Thymus (tissue), 11 donors: Measurements from ENCODE around the gene BUD23. TPM values are rescaled to one million over a fixed set of nuclear protein-coding genes. Genes with fewer than 3 reads are reported as not detected.
"Not testable (repeated sequence)": the region's sequence is repeated elsewhere in the genome, so short reads cannot be mapped to it uniquely, and the experiment has no call there.

Source experiments
- DNase-seq, 9 donors: peaks; one replicate each; pipeline ENCODE4 v3.0.0-alpha.2; 2013; ENCODE audit warnings: low spot score in 9 of 9, low read depth in 6 of 9, missing footprints in 1 of 9
- H3K27ac ChIP-seq, 2 donors: one replicate each; pipeline ENCODE4 v1.5.1; 2013; ENCODE audit warnings: control low read depth in 1 of 2, low read depth in 1 of 2, low read length in 1 of 2, mild to moderate bottlenecking in 1 of 2, moderate library complexity in 1 of 2
- H3K27me3 ChIP-seq, 2 donors: one replicate each; pipeline ENCODE4 v1.5.1; 2013; ENCODE audit warnings: low read length in 1 of 2; ENCODE audit not compliant: control insufficient read depth in 2 of 2, insufficient read depth in 1 of 2
- H3K36me3 ChIP-seq, 2 donors: one replicate each; pipeline ENCODE4 v1.5.1; 2013; ENCODE audit warnings: low read length in 1 of 2, mild to moderate bottlenecking in 1 of 2, moderate library complexity in 1 of 2; ENCODE audit not compliant: control insufficient read depth in 2 of 2, insufficient read depth in 2 of 2
- H3K4me1 ChIP-seq, 2 donors: one replicate each; pipeline ENCODE4 v1.5.1; 2013; ENCODE audit warnings: low read length in 2 of 2; ENCODE audit not compliant: control insufficient read depth in 2 of 2, insufficient read depth in 2 of 2
- H3K4me3 ChIP-seq, 2 donors: one replicate each; pipeline ENCODE4 v1.5.1; 2013; ENCODE audit warnings: low read length in 2 of 2, control low read depth in 1 of 2, mild to moderate bottlenecking in 1 of 2
- H3K9me3 ChIP-seq, 2 donors: one replicate each; pipeline ENCODE4 v1.5.1; 2013; ENCODE audit warnings: low read length in 1 of 2, mild to moderate bottlenecking in 1 of 2; ENCODE audit not compliant: control insufficient read depth in 2 of 2, insufficient read depth in 1 of 2
- WGBS: extraction: QIAGEN DNeasy Blood & Tissue Kit; methylation state at CpG from one replicate; pipeline ENCODE4 v1.1.7; 2013; 5-methylcytosine and 5-hydroxymethylcytosine counted together
- polyA plus RNA-seq: library from polyadenylated mRNA; stranded (reverse); fragments of 200-250 nt; gene quantifications from one replicate; pipeline ENCODE4 v1.2.3, GENCODE V29; 2013
- total RNA-seq: library from RNA; stranded (reverse); fragments of 120-200 nt; gene quantifications from one replicate; pipeline ENCODE4 v1.2.4, GENCODE V29; 2013
- donor health status: healthy.

Gene BUD23
- total and polyA plus RNA-seq, 2 donors = 43.4 to 71.0 TPM

DNA sequence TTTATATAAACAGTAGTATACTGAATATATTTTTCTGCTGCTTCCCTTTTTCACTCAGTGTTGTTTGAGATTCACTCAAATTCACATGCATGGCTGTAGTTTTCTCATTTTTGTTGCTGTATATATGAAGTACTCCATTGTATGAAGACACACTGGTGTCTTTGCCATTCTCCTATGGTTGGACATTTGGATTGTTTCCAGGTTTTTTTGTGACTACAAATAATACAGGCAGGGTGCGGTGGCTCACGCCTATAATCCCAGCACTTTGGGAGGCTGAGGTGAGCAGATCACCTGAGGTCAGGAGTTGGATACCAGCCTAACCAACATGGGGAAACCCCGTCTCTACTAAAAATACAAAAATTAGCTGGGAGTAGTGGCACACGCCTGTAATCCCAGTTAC lies 22.8 kb upstream of the BUD23 start:
- not testable (repeated sequence) for H3K4me1 ChIP-seq, DNase-seq, H3K4me3 ChIP-seq, H3K36me3 ChIP-seq, H3K9me3 ChIP-seq, H3K27ac ChIP-seq
- WGBS = 77% methylated on average over 4 of the region's 4 CpGs
- peaks cover 0 to 17% of the 10 kb centered on the region in 2 donors for H3K27me3 ChIP-seq

DNA sequence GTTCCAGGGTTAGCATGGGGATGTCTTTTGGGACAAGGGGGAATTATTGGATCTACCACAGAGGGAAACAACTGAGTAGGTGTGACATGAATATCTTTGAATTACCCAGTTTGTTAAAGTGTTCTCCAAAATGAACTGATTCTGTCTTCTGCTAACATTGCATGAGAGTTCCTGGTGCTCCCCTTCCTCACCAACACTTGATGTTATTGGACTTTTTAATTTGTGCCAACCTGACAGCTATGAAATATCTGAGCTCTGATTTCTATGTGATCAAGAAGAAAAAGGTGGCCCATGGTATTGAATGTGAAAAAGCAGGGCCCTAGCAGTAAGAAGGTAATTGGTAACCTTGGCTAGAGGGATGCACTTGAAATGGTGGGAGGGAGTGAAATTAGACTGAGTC lies 20.4 kb upstream of the BUD23 start:
- Histone ChIP-seq H3K9me3 (peaks cover 0 to 1% of the 10 kb centered on the region in 2 donors), H3K27ac (no peak overlapping the region), H3K4me3 (no peak overlapping the region), H3K27me3 (peaks cover 9 to 35% of the 10 kb centered on the region in 2 donors), H3K36me3 (no peaks in the 10 kb centered on the region), H3K4me1 (peaks cover 0 to 4% of the 10 kb centered on the region in 2 donors)
- DNase-seq = no peak

DNA sequence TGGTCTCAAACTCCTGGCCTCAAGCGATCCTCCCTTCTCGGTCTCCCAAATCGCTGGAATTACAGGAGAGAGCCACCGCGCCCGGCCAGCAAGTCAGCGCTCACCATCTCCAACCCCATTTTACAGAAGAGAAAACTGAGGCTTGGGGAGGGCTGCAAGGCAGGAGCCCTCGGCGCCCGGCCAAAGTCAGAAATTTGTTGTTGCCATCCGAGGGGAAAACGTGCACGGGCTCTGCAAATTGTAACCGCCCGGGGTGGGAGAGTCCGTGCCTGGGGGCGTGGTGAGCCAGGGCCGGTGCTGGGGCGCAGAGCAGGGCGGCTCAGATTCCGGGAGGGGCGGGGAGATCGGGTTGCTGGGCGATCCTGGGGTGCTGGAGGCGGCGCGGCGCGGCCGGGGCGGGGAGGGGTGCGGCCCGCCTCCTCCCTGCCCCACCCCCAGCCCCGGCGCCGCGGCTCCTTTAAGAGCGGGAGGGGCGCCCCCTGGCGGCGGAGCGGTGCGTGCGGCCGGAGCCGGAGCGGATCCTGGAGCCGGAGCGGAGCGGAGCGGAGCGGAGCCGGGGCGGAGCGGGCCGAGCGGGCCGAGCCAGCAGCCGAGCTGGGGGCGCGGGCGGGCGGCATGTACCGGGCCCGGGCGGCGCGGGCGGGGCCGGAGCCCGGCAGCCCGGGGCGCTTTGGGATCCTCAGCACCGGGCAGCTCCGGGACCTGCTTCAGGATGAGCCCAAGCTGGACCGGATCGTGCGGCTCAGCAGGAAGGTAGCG lies 15.9 kb upstream of the BUD23 start, which contains the start of gene VPS37D:
Gene VPS37D, plus strand, starts transcription at position 488 of the 759 bp plus-strand sequence. Its CDS starts 128 bp downstream, at position 616.
- H3K9me3 ChIP-seq = peaks cover 0 to 1% of the 10 kb centered on the region in 2 donors
- peak within 1 kb of the TSS; percentile 32 to 83 for H3K4me3 ChIP-seq
- no peak within 1 kb of the TSS for H3K27ac ChIP-seq
- peaks cover 30 to 79% of the 10 kb centered on the region in 2 donors for H3K27me3 ChIP-seq
- DNase-seq = peak; percentile 26 to 93 (median 81)
- H3K36me3 ChIP-seq = no peaks in the 10 kb centered on the region
- peaks cover 0 to 9% of the 10 kb centered on the region in 2 donors for H3K4me1 ChIP-seq
- WGBS = 3% methylated on average over 79 of the region's 79 CpGs

DNA sequence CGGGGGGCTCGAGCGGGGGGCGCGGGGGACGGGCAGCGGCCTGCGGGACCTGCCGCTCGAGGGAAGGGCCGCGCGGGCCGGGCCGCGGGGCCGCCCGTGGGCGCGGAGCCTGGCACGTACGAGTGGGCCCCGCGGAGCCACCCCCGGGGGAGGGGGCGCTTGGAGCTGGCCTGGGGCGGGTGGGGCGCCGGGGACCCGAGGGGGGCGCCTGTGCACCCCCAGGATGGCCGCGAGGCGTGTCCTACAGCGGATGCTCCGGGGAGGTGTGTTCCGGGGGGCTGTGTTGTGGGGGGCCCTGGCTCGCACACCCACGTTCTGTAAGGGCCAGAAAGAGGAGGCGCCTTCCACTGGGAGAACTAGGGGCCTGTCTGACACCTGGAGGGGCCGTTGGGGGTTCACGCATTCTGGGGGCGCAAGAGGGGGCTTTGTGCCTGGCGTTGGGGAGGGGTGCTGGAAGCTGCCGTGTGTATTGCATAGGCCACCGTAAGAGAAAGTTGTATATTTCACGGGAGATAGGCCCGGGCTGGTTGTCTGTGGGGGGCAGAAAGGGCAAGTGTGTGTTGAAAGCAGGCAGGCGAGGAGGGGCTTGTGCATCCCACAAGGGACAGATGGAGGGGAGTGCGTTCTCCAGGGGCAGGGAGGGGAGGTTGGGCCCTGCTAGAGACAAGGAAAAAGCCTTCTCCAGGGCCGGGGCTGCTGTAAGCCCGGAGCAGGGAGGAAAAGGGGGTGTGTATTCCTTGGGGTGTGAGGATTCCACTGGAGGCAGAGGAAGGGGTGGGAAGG lies 15.1 kb upstream of the BUD23 start:
- Histone ChIP-seq H3K4me3 (peak overlapping the region; percentile 19 to 83), H3K27me3 (peaks cover 30 to 83% of the 10 kb centered on the region in 2 donors), H3K4me1 (peaks cover 0 to 9% of the 10 kb centered on the region in 2 donors), H3K9me3 (no peaks in the 10 kb centered on the region), H3K27ac (no peak overlapping the region), H3K36me3 (no peaks in the 10 kb centered on the region)
- DNase-seq = peak in 1 of 9 donors; percentile 29
- 3% methylated on average over 52 of the region's 52 CpGs for WGBS

DNA sequence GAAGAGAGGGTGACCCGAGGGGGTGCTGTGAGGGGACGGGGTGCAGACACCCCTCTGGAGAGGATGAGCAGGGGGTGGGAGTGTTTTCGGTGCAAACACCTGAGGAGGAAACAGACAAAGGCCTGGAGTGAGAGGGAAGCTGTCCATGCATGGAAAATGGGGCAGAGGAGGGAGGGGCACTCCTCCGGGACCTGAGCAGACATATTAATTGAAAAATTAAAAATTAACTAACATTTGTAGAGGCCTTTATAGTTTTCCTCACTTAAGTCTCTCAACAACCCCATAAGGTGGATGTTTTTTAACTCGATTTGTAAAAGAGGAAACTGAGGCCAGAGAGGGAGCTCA lies 14.5 kb upstream of the BUD23 start:
- peak overlapping the region; percentile 19 to 83 for H3K4me3 ChIP-seq
- DNase-seq = no peak
- peaks cover 0 to 9% of the 10 kb centered on the region in 2 donors for H3K4me1 ChIP-seq
- peaks cover 30 to 82% of the 10 kb centered on the region in 2 donors for H3K27me3 ChIP-seq
- H3K36me3 ChIP-seq = no peaks in the 10 kb centered on the region
- no peaks in the 10 kb centered on the region for H3K9me3 ChIP-seq
- WGBS = 37% methylated on average over 5 of the region's 5 CpGs
- H3K27ac ChIP-seq = no peak overlapping the region

DNA sequence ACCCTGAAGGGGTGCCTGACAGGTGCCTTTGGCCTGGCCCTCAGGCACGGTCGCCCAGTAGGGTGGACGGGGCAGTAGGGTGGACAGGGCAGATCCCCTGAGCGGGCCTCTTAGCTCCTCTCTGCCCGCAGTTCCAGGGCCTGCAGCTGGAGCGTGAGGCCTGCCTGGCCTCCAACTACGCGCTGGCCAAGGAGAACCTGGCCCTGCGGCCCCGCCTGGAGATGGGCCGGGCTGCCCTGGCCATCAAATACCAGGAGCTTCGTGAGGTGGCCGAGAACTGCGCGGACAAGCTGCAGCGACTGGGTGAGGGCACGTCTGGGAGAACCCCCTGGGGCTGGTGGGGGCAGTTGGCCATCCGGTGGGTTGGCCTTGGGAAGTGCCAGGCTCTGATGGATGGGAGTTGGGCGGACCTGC lies 14.1 kb upstream of the BUD23 start:
- Histone ChIP-seq H3K36me3 (no peaks in the 10 kb centered on the region), H3K27me3 (peaks cover 30 to 81% of the 10 kb centered on the region in 2 donors), H3K9me3 (no peaks in the 10 kb centered on the region), H3K4me1 (peaks cover 0 to 9% of the 10 kb centered on the region in 2 donors), H3K4me3 (no peak overlapping the region), H3K27ac (no peak overlapping the region)
- 67% methylated on average over 19 of the region's 19 CpGs for WGBS
- no peak for DNase-seq

DNA sequence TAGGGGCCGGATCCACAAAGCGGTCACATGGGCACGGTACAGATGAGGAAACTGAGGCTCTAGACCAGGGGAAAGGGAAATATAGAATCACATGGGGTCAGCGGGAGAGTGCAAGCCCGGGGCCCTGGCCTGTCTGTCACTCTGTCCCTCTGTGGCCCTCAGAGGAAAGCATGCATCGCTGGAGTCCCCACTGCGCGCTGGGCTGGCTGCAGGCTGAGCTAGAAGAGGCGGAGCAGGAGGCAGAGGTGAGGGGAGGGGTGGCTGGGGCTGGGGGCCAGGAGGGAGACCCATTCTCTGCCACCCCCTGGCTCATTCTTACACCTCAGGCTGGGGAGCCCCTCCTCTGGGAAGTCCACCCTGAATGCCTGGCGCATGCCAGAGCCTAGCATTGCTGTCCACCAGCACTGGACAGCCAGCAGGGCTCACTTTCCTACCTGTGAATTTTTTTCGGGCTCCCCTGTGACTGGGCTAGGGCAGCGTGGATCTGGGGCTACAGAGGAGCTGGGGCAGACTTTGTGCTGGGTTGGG lies 13.5 kb upstream of the BUD23 start:
- H3K4me1 ChIP-seq = peaks cover 0 to 9% of the 10 kb centered on the region in 2 donors
- no peak for DNase-seq
- H3K4me3 ChIP-seq = no peak overlapping the region
- H3K27me3 ChIP-seq = peaks cover 30 to 79% of the 10 kb centered on the region in 2 donors
- no peaks in the 10 kb centered on the region for H3K9me3 ChIP-seq
- 79% methylated on average over 12 of the region's 12 CpGs for WGBS
- H3K36me3 ChIP-seq = no peaks in the 10 kb centered on the region
- H3K27ac ChIP-seq = no peak overlapping the region

DNA sequence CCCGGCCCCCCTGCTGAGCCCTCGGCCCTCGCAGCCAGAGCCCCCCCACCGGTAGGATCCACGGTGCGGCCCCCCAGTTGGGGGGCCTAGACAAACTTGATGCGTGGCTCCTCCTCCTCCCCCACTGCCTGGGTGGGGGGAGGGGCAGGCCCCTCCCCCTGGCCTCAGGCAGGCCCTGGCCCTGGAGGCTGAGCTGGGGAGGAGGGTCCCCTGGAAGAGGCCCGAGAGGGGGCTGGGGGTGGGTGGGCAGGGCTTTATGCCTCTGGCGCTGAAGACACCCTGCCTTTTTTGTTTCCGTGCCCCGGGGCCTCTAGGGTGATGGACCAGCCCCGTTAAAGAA lies 12.1 kb upstream of the BUD23 start:
- Histone ChIP-seq H3K27me3 (peaks cover 26 to 66% of the 10 kb centered on the region in 2 donors), H3K9me3 (no peaks in the 10 kb centered on the region), H3K4me3 (no peak overlapping the region), H3K36me3 (no peaks in the 10 kb centered on the region), H3K27ac (no peak overlapping the region), H3K4me1 (peaks cover 0 to 9% of the 10 kb centered on the region in 2 donors)
- DNase-seq = no peak
- 28% methylated on average over 12 of the region's 12 CpGs for WGBS

DNA sequence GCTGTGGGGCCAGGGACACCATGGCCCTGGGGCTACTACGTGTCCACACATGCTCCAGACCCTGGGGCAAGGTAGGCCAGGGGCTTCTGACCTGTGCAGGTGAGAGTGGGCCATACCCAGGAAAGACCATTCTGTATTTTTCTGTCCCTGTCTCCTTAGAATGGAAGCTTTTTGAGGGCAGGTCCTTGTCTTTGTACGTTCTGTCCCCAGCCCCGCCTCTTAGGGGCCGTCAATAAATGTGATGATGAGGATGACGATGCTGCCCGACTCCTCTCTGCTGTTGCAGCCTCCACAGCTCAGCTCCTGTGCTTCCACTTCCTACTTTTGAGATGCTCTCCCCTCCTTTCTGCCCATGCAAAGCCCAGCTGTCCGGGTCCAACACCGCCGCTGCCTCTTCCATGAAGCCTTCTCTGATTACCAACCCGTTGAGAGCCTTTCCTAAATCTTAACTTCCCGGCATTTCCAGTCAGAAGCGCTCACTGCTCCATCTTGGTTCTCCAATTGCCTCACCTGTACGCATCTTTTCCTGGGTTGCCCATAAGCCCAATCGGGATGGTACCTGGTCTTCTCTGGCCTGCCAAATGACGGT lies 11.4 kb upstream of the BUD23 start:
- DNase-seq = no peak
- Histone ChIP-seq H3K27ac (no peak overlapping the region), H3K27me3 (peaks cover 25 to 60% of the 10 kb centered on the region in 2 donors), H3K36me3 (no peaks in the 10 kb centered on the region), H3K9me3 (no peaks in the 10 kb centered on the region), H3K4me3 (no peak overlapping the region), H3K4me1 (peaks cover 0 to 9% of the 10 kb centered on the region in 2 donors)
- 93% methylated on average over 15 of the region's 15 CpGs for WGBS
